ENCODE results near the gene FAM120A. TPM values are rescaled to one million over a fixed set of nuclear protein-coding genes. Genes with fewer than 3 reads are reported as not detected.
"Not testable (repeated sequence)": the region's sequence is repeated elsewhere in the genome, so short reads cannot be mapped to it uniquely, and the experiment has no call there.

Gene FAM120A
- total RNA-seq, 1 donor from 2014 or later = 57.3 TPM

- Mint-ChIP-seq H3K4me3 (peak overlapping the region; percentile 1), H3K27me3 (ENCODE audit: low read depth) (no peaks in the 10 kb centered on the region), H3K36me3 (ENCODE audit: low read depth) (peaks cover 4% of the 10 kb centered on the region), H3K4me1 (peaks cover 29% of the 10 kb centered on the region), H3K27ac (ENCODE audit: unreplicated experiment) (no peak overlapping the region), H3K9me3 (no peaks in the 10 kb centered on the region)
- DNase-seq (ENCODE audit: low read depth, low spot score) = no peak
- no peak for TF ChIP-seq CTCF (conservative IDR thresholded peaks at IDR 0.05)
These were observed 13.5 kb upstream of the FAM120A start for GRCh38 chr9:93437996-93438395.

GRCh38 chr9:93439301-93439700, 12.2 kb upstream of the FAM120A start:
- DNase-seq (ENCODE audit: low read depth, low spot score); H3K4me3 Mint-ChIP-seq; H3K36me3 Mint-ChIP-seq (ENCODE audit: low read depth); H3K27ac Mint-ChIP-seq (ENCODE audit: unreplicated experiment); H3K9me3 Mint-ChIP-seq; H3K27me3 Mint-ChIP-seq (ENCODE audit: low read depth): not testable (repeated sequence)
- H3K4me1 Mint-ChIP-seq = peaks cover 29% of the 10 kb centered on the region

DNA sequence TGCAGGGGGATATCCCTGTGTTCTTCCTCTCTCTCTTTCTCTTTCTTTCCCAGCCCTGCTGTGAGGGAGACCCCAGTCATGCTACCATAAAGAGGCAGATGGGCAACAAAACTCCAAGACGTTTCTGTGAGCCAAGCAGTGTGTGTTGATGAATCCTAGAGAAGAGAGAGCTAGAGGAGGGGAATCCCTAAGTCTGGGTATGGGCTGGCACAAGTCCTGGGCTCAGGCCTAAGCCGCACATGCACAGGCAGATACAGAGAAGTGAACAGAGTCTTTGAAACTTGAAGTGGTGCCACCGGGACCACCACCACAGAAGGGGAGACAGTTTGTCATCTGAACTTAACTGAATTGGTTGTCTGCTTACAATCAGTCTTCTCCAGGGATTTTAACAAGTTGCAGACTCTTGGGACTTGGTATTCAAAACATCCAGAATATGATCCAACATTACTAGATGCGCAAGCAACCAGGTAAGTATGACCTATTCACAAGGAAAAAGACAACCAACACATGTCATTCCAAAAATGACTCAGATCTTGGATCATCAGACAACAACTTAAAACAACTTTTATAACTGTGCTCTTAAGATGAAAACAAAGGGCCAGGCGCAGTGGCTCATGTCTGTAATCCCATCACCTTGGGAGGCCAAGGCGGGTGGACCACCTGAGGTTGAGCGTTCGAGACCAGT, 10.4 kb upstream of the FAM120A start:
- Mint-ChIP-seq H3K4me3 (no peak overlapping the region), H3K4me1 (peaks cover 28% of the 10 kb centered on the region), H3K9me3 (no peaks in the 10 kb centered on the region), H3K27me3 (ENCODE audit: low read depth) (no peaks in the 10 kb centered on the region), H3K36me3 (ENCODE audit: low read depth) (peaks cover 13% of the 10 kb centered on the region), H3K27ac (ENCODE audit: unreplicated experiment) (no peak overlapping the region)
- no peak for DNase-seq (ENCODE audit: low read depth, low spot score)
- no peak for TF ChIP-seq CTCF (conservative IDR thresholded peaks at IDR 0.05)

DNA sequence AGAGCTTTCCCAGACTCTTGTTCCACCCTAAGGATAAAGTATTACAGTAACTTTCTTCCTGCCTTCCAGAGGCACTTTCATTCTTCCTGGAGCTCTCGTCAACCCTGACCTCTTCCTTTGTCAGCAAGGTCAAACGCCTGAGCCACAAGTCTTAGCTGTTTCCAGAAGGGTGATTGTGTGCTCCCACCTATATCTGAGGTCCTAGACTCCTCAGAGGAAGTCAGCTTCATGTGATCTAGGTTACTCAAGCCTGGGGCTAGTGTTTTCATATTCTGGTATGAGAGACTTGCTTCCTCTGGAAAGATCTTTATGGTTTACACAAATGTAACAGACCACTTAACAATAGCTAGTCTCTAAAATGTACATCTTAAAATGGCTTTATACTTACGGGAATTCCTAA, 5.4 kb upstream of the FAM120A start:
- H3K36me3 Mint-ChIP-seq (ENCODE audit: low read depth) = peaks cover 31% of the 10 kb centered on the region
- DNase-seq (ENCODE audit: low read depth, low spot score) = no peak
- H3K4me1 Mint-ChIP-seq = peaks cover 23% of the 10 kb centered on the region
- no peaks in the 10 kb centered on the region for H3K9me3 Mint-ChIP-seq
- no peaks in the 10 kb centered on the region for H3K27me3 Mint-ChIP-seq (ENCODE audit: low read depth)
- no peak for TF ChIP-seq CTCF (conservative IDR thresholded peaks at IDR 0.05)
- peak overlapping the region; percentile 31 for H3K4me3 Mint-ChIP-seq
- no peak overlapping the region for H3K27ac Mint-ChIP-seq (ENCODE audit: unreplicated experiment)

DNA sequence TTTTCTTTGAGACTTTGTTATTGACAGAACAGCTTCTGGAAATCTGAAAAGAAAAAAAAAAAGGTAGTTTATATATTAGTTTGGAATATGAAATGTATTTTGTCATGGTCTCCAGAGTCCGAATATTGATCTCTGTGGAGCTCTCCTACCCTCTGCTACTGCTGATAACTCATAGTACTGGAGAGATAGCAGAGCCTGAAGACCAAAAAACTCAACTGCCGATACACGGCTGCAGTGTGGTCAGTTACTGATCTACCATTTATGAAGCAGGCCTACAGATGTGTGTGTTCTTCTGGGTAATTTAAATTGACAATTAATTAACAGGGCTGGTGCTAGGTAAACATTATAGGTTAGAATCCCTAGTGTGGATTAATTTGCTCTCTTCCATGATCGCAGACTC, 3.8 kb upstream of the FAM120A start:
- no peak overlapping the region for H3K27ac Mint-ChIP-seq (ENCODE audit: unreplicated experiment)
- no peak for DNase-seq (ENCODE audit: low read depth, low spot score)
- peaks cover 29% of the 10 kb centered on the region for H3K36me3 Mint-ChIP-seq (ENCODE audit: low read depth)
- peaks cover 23% of the 10 kb centered on the region for H3K4me1 Mint-ChIP-seq
- no peaks in the 10 kb centered on the region for H3K27me3 Mint-ChIP-seq (ENCODE audit: low read depth)
- H3K9me3 Mint-ChIP-seq = no peaks in the 10 kb centered on the region
- H3K4me3 Mint-ChIP-seq = peak overlapping the region; percentile 44
- no peak for TF ChIP-seq CTCF (conservative IDR thresholded peaks at IDR 0.05)

- Mint-ChIP-seq H3K36me3 (ENCODE audit: low read depth) (peaks cover 9% of the 10 kb centered on the region), H3K27ac (ENCODE audit: unreplicated experiment) (peak overlapping the region; percentile 97), H3K4me1 (peaks cover 35% of the 10 kb centered on the region), H3K27me3 (ENCODE audit: low read depth) (no peaks in the 10 kb centered on the region), H3K9me3 (no peaks in the 10 kb centered on the region), H3K4me3 (peak overlapping the region; percentile 92)
- TF ChIP-seq CTCF (conservative IDR thresholded peaks at IDR 0.05) = peak; percentile 43
- DNase-seq (ENCODE audit: low read depth, low spot score) = peak; percentile 40
These were observed 594 bp downstream of the FAM120A start for GRCh38 chr9:93451849-93452709.
